ENCODE data around the gene SSX2IP.
"Not testable (repeated sequence)": the region's sequence is repeated elsewhere in the genome, so short reads cannot be mapped to it uniquely, and the experiment has no call there.

Gene SSX2IP

DNA sequence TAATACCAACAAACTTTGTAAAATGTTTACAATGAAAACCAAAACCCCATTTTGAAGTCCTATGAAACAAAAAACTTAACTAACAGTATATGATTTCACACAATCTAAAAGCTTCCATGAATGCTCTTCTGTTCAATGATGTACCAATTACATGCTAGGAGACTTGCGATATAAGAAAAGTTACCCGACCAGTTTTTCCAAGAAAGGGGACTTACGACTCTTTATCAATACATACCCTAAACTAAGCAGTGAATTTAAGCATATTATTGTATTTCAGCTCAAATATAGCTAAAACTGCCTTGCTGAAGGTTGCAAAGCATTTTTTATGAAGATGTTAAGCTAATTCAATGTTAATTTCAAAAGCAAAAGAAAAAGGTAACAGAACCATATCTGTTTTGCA is 15.6 kb downstream of the SSX2IP start:
- DNase-seq, result no peak

DNA sequence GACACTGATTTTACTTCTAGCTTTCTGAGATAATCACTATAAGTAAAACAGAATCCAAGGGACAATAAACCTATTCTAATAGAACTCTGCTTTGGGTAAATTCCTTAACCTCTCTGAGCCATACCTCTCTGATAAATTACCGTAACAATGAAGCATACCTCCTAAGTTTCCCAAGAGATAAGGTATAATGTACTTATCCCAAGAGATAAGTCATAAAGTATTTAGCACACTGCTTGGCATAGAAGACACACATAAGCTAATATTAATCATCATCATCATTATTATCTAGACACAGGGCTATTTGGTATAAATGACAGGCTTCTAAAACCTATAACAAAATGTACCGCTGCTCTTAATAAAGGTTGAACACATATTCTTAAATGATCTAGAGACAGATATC is 16.2 kb downstream of the SSX2IP start:
- DNase-seq, result no peak

- DNase-seq, result no peak
These were observed 18.0 kb downstream of the SSX2IP start for GRCh38 chr1:84672080-84672854.

DNA sequence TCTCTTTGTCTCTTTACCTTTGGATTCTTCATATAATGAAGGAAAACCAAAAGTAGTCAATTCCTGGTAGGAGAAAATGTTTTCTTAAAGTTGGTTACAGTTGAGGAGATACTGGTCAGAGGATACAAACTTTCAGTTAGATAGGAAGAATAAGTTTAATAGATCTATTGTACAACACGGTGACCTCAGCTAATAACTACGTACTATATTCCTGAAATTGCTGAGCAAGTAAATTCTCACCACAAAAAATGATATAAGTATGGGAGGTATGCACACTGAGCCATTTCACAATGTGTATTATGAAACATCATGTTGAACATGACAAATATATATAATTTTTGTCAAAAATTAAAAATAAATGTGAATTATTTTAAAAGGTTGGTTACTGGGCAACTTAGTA is 20.4 kb downstream of the SSX2IP start:
- DNase-seq, result no peak

- DNase-seq, result peak in 1 of 2 experiments; percentile 19
These were observed 22.1 kb downstream of the SSX2IP start for GRCh38 chr1:84668185-84668584.

GRCh38 chr1:84665703-84666317 is 24.5 kb downstream of the SSX2IP start:
- no peak for DNase-seq

DNA sequence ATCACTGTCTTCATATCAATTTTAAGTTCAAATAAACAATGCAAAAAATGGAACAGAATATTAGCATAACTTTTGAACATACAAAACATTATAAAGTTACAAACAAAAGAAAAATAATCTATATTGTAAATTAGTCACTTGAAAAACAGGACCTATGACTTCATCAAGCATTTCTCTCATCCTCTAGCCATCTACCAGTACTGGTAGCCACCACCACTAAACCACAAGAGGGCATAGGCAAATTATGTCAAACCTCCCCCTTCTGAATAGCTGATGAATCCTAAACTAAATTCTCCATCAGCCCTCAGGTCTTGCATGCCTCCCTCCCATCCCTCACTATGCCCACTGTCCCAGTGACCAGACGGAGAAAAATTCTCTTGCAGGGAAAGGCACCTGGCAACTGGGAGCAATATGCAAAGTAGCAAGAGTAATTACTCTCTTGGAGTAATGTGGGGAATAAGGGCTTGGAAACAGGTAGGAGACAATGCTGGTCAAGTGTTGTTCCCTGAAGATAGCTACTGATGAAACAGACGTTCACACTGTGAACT is 37.1 kb downstream of the SSX2IP start:
- no peak for DNase-seq

- peak in 1 of 2 experiments; percentile 3 for DNase-seq
These were observed 45.8 kb downstream of the SSX2IP start for GRCh38 chr1:84644472-84644871.

DNA sequence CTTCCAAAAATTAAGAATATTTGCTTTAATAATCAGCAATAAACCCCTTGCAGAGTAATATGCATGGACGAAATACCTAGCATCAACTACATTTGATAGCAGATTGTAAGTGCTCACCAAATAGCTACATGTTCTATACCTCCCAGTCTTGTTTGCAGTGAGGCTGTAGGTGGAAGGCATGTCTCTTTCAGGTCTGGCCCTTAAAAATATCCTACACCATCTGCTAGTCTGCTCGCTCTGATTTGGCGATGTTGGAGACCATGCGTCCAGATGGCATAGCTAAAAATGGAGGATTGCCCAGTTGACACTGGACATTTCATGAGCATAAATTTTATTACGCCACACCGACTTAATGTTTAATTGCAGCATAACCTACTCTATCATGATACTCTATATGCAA is 47.1 kb downstream of the SSX2IP start:
- DNase-seq, result no peak

GRCh38 chr1:84642774-84643173 is 47.5 kb downstream of the SSX2IP start:
- no peak for DNase-seq

DNA sequence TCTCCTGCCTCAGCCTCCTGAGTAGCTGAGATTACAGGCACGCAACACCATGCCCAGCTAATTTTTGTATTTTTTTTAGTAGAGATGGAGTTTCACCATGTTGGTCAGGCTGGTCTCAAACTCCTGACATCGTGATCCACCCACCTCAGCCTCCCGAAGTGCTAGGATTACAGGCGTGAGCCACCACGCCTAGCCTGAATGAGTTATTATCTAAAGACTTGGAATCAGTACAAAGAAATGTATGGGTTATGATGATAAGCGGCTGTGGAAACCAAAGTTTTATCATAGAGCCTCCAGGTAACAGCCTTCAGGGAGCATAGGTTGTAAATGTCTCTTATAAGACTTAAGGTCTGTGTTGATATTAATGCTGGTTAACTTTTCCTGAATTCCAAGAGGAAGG is 50.5 kb downstream of the SSX2IP start:
- not testable (repeated sequence) for DNase-seq

DNA sequence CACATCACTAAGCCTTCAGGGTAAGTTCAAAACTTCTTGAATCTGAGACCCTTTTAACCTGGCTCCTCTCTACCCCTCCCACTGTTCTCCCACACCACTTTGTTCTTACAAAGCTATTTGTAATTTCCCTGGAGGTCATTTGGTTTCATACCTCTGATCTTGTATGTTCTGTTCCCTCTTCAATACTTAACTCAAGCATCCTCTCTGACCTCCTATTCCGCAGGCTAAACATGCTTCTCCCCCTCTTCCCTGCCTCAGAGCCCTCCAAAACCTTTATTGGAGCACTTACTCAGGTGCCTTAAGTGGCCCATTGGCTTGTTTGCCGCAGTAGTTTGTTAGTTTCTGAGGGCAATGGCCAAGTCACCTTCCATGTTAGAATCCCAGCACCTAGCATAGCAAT is 54.8 kb downstream of the SSX2IP start:
- DNase-seq, result no peak

GRCh38 chr1:84634536-84635205 is 55.6 kb downstream of the SSX2IP start:
- DNase-seq, result no peak

DNA sequence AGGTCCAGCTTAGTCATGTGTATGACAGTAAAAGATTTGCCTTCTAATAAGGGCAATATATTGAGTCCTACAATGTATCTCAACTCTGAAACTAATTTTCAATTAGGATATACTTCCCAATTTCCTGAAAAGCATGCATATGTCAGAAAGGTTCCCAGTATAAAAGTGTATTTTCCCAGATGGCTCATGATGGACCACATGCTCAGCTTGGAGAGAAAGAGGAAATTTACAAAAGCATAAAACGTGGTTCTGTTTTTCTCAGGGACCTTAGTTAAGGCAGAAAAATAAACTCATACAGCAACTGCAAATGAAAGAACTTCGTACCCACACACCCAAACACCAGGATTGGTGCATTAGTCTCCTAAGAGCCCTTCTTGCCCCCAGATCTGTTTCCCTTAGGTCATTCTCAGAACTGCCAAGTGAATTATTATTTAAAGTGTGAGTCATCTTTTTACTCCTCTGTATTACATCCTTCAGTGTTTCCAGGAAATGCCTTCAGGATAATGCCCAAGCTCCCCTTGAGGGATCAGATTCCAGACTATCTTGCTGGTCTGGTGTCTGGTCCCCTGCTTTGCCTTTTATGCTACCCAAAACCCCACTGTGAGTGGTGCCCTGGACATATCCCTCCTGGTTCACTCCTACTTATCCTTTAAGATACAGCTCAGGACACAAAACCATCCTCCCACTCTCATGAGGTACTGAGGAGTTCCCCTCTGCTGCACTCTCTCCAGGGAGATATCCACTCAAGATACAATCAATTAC is 57.4 kb downstream of the SSX2IP start:
- DNase-seq, result no peak

DNA sequence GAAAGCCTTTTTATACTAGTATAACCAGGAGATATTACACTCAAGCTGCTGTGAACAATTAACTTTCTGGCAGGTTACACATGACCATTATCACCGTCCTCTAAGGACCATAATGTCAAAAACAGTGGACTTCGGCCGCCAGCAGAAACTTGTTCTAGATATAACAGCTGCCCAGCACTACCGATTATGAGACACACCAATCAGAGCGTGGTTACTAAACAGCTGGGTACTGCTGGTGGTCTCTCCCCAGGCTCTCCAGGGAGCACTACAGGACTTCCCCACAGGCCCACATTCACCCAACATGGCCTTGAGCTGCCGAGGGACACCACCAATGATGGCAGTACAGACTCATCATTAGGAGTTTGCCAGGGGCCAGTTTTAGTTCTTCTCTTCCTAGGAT is 58.1 kb downstream of the SSX2IP start:
- no peak for DNase-seq

DNA sequence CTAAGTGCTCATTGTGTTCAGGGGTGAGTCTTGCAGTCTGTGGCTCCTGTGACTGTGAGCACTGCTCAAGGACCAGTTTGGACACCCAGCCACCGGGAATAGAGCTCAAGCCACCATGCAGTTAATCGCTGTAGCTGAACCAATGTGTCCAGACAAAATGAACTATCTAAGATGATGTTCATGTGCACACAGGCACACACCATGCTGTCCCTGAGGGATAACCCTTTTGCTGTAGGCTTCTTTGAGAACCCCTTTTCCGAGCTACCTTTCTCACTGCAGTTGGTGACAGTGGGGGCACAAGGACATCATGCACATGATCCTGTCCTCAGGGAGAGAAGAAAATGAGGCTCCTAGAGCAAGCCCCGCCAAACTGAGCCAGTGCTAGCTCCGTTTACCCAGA is 65.4 kb downstream of the SSX2IP start:
- no peak for DNase-seq

DNA sequence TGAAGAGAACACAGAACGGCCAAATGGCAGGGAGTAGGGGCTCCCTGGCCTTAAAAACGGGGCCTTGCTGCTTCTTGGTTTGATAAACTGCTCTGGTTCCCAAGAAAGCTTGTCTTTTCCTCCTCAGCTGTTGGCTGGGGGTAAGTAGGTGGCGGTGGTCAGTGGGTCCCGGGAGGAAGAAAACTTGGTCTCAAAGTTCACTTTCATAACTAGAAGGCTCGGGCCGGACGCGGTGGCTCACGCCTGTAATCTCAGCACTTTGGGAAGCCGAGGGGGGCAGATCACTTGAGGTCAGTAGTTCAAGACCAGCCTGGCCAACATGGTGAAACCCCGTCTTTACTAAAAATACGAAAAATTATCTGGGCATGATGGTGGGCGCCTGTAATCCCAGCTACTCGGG is 68.7 kb downstream of the SSX2IP start:
- no peak for DNase-seq

- DNase-seq, result peak; percentile 75 to 87
These were observed 69.4 kb downstream of the SSX2IP start for GRCh38 chr1:84620720-84621313.

GRCh38 chr1:84619383-84620102 is 70.7 kb downstream of the SSX2IP start:
- DNase-seq, result peak; percentile 15 to 17

- DNase-seq, result no peak
These were observed 72.9 kb downstream of the SSX2IP start for GRCh38 chr1:84617349-84617748.

DNA sequence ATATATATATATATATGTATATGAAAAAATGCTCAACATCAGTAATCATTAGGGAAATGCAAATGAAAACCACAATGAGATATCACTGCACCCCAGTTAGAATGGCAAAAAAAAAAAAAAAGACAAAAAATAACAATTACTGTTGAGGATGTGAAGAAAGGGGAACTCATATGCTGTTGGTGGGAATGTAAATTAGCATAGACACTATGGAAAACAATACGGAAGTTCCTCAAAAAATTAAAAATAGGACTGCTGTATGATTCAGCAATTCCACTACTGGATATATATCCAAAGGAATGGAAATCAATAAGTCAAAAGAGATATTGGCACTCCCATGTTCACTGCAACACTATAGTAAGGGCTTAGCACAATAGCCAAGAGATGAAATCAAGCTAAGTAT is 74.5 kb downstream of the SSX2IP start:
- no peak for DNase-seq

GRCh38 chr1:84613887-84614286 is 76.4 kb downstream of the SSX2IP start:
- no peak for DNase-seq
